HG02610 (cell line): ENCODE results near the gene RPL13A.

ENCODE experiments used
- ATAC-seq: cut with Tn5 transposase; IDR thresholded peaks from one replicate; pipeline ENCODE4 v1.9.1; 2021; ENCODE audit warnings: mild to moderate bottlenecking, moderate library complexity; ENCODE audit not compliant: unreplicated experiment

Gene RPL13A

DNA sequence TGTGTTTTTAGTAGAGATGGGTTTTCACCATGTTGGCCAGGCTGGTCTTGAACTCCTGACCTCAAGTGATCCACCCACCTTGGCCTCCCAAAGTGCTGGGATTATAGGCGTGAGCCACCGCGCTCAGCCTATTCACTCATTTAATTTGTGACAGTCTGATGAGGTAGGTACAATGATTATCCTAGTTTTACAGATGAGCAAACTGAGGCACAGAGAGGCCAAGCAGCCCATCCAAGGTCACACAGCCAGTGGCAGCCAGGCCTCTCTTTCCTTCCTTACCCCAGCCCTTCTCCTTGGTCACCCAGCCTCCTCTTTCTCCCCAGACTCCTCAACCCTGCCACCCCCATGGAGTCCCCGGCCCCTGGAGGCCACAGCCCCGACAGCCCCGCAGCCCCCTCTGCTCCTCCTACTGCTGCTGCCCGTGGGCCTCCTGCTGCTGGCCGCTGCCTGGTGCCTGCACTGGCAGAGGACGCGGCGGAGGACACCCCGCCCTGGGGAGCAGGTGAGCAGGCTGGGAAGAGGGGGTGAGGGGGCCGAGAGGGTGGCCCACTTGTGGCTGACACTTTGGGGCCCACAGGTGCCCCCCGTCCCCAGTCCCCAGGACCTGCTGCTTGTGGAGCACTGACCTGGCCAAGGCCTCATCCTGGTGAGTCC is 7.3 kb upstream of the RPL13A start:
- no peak for ATAC-seq

DNA sequence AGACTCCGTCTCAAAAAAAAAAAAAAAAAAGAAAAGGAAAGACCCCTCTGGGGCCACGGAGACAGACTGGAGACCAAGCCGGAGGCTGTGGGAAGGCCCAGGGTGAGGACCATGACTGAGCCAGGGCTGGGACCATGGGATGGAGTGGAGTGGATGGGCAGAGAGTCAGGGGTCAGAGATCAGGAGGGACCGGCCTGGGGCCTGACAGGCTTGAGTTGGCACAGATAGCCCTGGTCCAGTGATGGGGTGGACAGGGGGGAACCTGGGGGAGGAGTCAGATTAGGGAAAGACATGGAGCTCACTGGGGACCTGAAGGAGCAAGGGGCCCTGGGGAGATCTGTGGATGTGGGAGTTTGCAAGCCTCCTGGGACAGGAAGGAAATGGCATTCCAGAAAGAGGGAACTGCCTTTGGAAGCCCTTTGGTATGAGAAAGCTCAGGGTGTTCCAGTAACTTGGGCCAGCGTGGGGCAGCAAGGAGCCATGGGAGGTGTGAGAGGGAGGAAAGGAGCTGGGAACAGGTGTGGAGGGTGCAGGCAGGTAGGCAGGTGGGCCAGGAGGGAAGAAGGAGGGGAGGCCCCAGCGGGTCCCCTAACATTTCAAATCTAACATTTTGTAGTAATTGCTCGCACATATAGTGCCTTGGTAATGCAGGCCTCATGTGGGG is 6.3 kb upstream of the RPL13A start:
- no peak for ATAC-seq

DNA sequence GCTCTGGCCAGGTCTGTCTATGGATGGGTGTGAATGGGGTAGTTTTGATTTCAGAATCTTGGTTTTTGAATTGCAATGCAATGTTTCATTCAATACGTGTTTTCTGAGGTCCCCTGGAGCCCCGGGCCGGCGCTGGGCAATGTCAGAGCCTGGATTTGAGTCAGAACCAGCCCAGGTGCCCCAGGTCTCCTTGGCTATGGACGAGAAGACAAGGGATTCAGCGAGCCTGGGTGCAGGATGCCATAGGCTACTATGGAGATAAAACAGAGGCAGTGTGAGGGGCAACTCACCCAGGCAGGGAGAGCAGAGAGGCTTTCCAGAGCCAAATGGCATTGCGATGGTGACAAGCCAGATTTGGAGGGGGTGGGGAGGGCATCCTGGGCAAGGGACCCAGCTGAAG is 1.2 kb upstream of the RPL13A start:
- ATAC-seq = no peak

DNA sequence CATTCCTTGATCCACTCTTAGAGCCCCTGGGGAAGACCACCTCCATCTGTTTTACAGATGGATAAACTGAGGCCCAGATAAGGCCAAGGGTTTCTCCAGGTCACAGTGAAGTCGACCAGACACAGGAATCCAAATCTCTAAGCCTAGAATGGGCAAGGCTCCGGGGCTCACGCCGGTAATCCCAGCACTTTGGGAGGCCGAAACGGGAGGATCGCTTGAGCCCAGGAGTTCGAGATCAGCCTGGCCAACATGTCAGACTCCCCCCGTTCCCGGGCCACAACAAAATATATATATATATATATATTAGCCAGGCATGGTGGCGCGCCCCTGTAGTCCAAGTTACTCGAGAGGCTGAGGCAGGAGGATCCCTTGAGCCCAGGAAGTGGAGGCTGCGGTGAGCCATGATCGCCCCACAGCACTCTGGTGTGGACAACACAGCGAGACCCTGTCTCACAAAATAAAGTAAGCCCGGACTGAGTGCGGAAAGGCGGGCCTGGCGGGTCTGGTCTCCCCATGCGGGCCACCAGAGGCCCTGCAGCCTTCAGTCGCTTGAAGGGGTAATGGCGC is 615 bp upstream of the RPL13A start:
- no peak for ATAC-seq

DNA sequence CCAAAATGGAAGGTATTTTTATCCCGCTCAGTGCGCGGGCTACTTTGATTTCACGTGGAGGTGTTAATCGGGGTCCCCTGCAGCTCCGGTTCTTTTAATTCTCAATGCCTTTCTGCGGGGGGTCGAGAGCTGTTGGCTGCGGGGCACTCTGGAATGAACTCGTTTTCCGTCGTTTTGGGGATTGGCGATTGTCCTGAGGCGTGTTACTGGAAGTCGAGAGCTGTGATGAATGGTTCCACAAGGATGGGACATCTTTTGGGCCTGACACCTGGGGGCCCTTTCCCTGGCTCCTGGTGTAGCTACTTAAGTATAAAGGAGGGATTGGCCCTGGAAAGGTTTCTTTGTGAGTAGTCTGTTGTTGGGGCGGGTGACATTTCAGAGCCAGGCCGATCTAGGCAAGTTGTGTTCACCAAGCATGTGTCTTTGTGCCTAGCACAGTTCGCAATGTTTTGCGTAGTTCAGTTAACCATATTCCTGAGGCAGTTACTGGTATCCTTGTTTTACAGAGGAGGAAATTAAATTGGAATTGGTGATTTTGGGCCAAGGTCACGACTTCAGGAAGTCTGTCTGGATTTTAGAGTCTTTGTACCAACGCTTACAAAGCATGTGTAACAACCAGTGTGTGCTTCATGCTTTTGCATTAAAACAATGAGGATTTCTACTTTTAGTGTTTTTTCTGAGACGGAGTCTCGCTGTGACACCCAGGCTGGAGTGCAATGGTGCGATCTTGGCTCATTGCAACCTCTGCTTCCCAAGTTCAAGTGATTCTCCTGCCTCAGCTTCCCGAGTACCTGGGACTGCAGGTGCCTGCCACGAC is 846 bp downstream of the RPL13A start:
- ATAC-seq = no peak

DNA sequence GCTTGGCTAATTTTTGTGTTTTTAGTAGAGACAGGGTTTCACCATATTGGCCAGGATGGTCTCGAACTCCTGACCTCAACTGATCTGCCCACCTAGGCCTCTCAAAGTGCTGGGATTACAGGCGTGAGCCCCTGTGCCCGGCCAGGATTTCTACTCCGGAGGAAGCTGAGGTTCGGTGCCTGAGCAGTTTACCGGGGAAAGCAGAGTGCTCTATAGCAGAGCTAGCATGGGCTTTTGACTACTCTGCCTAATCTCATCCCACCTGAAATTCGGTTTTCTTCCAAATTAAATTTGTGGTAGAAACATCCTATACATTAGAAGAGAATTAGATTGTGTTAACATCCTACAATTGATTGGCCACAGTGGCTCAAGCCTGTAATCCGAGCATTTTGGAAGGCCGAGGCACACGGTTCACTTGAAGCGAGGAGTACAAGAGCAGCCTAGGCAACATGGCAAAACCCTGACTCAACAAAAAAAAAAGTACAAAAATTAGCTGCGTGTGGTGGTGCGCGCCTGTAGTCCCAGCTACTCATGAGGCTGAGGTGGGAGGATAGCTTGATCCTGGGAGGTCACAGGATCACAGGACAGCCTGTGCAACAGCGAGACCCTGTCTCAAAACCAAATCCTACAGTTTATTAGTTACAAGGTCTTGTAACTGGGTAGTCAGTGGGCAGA is 1.6 kb downstream of the RPL13A start:
- ATAC-seq = no peak

DNA sequence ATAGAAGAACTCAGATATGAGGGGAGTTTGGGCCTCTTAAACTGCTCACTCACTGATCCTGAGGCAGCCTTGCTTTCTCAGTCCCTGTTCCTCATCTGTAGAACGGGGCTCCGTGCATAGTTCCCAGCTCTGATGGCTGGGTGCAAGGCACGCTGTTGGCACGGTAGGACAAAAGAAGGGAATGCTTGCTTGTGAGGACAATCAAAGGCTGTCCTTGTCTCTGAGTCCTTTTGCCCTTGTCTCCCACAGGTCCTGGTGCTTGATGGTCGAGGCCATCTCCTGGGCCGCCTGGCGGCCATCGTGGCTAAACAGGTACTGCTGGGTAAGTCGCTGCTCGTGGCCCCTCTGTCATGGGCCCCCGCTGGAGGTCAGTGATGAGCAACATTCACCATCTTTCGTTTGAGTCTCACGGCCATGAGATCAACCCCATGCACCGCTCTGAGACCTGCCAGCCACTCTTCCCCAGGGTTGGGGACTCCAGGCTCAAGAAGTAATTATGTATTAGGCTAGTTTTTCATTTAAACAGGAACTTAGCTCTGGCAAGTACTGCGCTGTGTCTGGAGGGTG is 2.3 kb downstream of the RPL13A start:
- no peak for ATAC-seq

DNA sequence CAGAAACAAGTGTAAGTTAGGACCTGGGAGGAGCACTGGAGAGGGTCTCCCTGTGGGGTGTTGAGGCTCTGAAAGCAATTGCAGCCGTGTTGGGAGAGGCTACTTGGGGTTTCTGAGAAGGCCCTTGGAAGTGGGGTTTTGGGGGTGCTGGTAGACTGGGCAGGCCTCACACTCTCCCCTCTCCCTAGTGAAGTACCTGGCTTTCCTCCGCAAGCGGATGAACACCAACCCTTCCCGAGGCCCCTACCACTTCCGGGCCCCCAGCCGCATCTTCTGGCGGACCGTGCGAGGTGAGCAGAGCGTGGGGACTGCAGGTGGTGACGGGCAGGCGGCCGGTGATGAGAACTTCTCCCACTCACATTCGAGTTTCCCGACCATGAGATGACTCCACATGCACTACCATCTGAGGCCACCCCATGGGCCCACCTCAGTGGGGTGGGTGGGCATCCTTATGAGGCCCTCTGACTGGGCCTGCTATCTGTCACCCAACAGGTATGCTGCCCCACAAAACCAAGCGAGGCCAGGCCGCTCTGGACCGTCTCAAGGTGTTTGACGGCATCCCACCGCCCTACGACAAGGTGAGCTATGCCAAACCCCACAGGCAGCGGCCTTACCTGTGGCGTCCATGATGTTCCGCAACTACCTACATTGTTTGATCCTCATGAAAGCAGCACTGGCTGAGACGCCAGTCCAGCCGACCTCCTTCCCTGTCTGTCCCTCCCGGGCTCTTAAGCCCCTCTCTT is 3.0 kb downstream of the RPL13A start:
- no peak for ATAC-seq

DNA sequence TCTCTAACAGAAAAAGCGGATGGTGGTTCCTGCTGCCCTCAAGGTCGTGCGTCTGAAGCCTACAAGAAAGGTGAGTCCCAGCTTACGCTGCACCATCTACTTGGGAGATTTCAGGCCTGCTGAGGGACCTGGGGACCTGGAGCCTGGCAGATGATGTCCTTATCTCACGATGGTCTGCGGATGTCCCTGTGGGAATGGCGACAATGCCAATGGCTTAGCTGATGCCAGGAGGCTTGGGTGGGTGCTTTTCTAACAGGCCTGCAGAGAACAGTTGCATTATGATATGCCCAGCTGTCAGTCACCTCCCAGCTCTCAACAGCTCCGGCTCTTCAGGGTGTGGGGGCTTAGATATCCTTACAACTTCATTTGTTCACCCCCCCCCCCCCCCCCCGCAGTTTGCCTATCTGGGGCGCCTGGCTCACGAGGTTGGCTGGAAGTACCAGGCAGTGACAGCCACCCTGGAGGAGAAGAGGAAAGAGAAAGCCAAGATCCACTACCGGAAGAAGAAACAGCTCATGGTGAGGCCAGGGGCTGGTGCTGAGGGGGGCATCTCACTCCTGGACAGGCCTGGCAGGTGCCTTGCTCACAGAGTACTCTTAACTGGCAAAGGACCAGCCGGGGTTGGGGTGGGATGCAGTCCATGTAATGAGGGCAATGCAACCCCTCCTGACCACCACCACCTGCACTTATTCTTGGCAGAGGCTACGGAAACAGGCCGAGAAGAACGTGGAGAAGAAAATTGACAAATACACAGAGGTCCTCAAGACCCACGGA is 3.8 kb downstream of the RPL13A start:
- no peak for ATAC-seq

DNA sequence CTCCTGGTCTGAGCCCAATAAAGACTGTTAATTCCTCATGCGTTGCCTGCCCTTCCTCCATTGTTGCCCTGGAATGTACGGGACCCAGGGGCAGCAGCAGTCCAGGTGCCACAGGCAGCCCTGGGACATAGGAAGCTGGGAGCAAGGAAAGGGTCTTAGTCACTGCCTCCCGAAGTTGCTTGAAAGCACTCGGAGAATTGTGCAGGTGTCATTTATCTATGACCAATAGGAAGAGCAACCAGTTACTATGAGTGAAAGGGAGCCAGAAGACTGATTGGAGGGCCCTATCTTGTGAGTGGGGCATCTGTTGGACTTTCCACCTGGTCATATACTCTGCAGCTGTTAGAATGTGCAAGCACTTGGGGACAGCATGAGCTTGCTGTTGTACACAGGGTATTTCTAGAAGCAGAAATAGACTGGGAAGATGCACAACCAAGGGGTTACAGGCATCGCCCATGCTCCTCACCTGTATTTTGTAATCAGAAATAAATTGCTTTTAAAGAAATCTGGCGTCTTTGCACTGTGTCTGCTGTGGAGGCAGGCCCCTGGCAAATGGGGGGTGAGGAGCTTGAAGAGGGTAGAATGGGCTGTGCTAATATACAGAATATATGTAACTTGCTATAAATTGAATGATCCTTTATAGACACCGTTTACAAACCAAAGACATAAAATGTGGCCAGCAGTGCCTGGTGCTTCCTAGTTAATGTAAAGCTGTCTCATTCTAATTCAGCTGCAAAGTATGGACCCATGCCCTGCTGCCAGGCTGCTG is 4.6 kb downstream of the RPL13A start:
- no peak for ATAC-seq

DNA sequence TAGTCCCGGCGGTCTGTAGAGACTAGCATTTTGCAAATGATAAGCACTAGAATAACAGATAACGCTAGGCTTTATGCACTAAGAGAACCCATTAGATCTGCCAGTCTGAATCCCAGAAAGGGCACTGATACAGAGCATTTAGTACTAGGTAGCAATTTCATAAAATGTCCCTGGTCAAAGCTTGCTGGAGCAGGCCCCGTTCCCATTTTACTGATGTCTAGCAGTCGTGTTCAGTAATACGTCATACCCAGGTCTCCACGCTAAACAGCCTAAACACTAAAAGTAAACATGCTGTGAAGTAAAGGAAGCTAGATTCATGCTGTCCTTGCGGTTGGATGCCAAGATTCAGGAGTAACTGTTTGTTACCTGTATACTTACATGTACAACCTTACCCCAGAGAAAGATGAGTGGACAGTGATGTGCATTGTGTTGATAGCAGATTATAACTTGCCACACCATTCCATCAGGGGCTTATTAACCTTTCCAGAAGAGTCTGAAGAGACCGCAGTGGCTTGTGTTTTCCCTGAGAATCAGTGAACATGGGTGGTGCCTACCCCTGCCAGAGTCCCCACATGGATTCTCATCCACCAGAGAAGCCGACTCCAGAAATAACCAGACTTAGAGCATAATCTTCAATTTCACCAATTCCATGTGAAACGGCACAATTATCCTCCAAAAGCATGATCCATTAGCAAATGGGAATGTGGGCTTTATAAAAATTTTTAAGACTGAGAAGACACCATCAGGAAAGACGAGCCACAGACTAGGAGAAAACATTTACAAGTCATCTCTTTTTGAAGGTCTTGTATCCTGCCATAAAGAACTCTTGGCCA is 5.4 kb downstream of the RPL13A start:
- ATAC-seq = no peak

DNA sequence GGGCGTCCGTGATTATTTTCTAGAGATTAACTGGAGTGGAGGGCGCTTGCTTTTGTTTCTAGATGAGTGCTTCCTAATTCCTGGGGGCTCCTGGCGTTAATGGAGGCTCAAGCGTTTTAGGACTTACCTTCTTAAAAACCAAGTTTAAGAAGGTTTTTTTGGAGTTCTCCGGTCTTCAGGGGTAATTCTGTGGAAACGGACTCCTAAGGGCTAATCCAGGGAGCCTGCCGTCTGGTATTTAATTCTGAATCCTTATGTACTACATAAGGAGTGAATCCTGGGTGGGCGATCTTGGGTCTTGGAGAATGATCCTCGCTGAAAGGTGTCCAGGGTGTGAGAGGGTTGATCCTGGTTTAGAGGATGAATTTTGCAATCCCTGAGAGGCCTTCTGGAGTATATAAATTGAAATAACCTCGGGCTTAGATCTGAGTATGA is 9.2 kb downstream of the RPL13A start:
- no peak for ATAC-seq

DNA sequence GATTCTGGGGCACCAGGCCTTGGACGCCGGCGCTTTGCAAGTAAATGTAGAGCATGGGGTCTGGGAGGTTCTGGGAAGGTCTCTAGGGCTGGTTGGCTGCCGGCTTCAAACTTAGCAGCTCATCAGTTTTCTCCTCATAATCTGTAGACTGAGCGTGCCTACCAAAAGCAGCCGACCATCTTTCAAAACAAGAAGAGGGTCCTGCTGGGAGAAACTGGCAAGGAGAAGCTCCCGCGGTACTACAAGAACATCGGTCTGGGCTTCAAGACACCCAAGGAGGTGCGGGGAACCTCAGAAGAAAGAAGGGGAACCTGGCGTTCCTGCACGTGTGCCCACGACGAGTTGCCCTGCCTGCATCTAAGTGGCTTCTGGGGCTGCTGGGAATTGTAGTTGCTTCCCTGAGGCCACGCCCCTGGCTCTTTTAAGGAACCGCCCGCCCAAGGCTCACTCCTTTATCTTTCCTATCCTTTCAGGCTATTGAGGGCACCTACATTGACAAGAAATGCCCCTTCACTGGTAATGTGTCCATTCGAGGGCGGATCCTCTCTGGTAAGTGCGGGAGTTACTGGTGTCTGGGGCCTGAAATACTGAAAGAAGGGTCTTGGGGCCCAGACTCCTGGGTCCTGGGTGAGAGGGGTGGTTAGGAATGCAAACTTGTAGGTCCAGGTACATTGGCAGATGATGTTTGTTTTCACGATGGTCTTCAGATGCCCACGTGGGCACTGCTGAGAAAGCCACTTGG is 9.8 kb downstream of the RPL13A start:
- ATAC-seq = no peak

DNA sequence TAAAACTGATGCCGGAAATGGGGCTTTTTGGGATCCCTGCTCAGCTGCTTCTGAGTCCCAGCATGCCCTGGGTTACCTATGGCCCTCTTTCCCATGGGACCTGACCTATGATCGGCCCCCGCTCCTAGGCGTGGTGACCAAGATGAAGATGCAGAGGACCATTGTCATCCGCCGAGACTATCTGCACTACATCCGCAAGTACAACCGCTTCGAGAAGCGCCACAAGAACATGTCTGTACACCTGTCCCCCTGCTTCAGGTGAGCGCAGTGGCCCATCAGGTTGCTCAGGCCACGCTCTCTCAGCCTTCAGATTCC is 10.3 kb downstream of the RPL13A start:
- ATAC-seq = no peak

DNA sequence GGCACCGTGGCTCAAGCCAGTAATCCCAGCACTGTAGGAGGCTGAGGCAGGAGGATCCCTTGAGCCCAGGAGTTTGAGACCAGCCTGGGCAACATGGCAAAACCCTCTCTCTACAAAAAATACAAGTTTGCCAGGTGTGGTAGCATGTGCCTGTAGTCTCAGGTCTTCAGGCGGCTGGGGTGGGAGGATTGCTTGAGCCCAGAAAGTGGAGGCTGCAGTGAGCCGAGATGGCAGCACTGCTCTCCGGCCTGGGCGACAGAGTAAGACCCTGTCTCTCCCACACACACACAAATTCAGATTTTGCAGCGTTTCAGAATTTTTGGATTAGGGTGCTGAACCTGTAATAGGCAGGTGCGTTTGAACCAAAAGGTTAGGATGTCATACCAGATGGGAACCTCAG is 11.1 kb downstream of the RPL13A start:
- ATAC-seq = no peak

DNA sequence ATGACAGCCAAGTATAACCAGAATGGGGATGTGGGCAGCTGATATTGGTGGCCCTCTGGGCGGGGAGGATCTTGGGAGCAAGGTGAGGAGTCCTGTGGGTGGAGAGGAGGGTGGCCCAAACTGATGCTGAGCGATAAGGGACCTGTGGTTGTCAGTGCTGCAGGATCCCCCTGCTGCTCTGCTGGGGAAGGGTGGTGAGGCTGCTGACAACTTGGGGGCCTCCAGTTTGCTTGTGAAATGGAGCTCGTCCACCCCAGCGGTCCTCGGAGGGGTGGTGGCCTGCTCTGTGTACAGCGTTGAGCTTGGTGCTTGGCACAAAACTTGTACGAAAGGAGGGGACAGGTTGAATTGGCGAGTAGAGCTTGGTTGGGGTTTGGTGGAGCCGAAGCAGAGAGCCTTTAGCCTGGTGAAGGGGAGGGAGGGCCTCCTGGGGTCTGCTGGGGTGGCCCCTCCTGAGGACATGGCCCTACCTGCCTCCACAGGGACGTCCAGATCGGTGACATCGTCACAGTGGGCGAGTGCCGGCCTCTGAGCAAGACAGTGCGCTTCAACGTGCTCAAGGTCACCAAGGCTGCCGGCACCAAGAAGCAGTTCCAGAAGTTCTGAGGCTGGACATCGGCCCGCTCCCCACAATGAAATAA is 11.7 kb downstream of the RPL13A start:
- ATAC-seq = no peak
